A673 (cell line): Measurements from ENCODE around the gene ELAPOR1.

Experiments used
- EZH2 ChIP-seq: fragments of 200-600 bp; sonication (generic); IDR thresholded peaks from 2 replicates; pipeline ENCODE4 v1.6.1; 2017; ENCODE audit warnings: borderline replicate concordance, low read depth, mild to moderate bottlenecking, mixed read lengths, antibody characterized with exemption, low read length; ENCODE audit not compliant: poor library complexity, severe bottlenecking
- TF ChIP-seq, protein P1 (sequence below): fragments of 300-800, 200-600 bp; sonication (generic); conservative IDR thresholded peaks from 2 replicates; pipeline ENCODE4 v1.5.1; 2017; ENCODE audit warnings: low read depth, mild to moderate bottlenecking, antibody characterized with exemption, low read length, moderate library complexity, mixed read lengths

- TF ChIP-seq, protein P1, sequence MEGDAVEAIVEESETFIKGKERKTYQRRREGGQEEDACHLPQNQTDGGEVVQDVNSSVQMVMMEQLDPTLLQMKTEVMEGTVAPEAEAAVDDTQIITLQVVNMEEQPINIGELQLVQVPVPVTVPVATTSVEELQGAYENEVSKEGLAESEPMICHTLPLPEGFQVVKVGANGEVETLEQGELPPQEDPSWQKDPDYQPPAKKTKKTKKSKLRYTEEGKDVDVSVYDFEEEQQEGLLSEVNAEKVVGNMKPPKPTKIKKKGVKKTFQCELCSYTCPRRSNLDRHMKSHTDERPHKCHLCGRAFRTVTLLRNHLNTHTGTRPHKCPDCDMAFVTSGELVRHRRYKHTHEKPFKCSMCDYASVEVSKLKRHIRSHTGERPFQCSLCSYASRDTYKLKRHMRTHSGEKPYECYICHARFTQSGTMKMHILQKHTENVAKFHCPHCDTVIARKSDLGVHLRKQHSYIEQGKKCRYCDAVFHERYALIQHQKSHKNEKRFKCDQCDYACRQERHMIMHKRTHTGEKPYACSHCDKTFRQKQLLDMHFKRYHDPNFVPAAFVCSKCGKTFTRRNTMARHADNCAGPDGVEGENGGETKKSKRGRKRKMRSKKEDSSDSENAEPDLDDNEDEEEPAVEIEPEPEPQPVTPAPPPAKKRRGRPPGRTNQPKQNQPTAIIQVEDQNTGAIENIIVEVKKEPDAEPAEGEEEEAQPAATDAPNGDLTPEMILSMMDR = no peak
- no peak for TF ChIP-seq EZH2
These were observed 35.6 kb upstream of the ELAPOR1 start for GRCh38 chr1:109078317-109078716.
